ENCODE data around the gene CCSAP. TPM values are rescaled to one million over a fixed set of nuclear protein-coding genes. Genes with fewer than 3 reads are reported as not detected.

Gene CCSAP
- total and polyA plus RNA-seq, 2 of the 4 experiments (the other 2 are of a cell fraction) = 2.3 to 3.8 TPM

GRCh38 chr1:229309074-229309473 is 33.8 kb downstream of the CCSAP start:
- no peak overlapping the region for H3K14ac ChIP-seq (replicated peaks; ENCODE audit: low read depth, low read length)
- ChIA-PET CTCF (no interaction called here), POLR2A (ENCODE audit: unreplicated experiment) (no interaction called here)
- H3K79me1 ChIP-seq (ENCODE audit: low read depth in 1 of 2, low read length in 2 of 2) = peaks cover 0 to 3% of the 10 kb centered on the region in 2 experiments; a peak in 1 of 4 replicates
- H4K91ac ChIP-seq (ENCODE audit: insufficient read depth, low read depth, low read length) = no peak overlapping the region
- dilution Hi-C loops (cut with HindIII; ENCODE audit: low sequenced_read_pairs, unreplicated experiment) (no loop called here), in situ Hi-C loops (cut with MboI; ENCODE audit: low sequenced_read_pairs) (no loop called here), intact Hi-C loops (cut with micrococcal nuclease) (no loop called here)
- no TSS peak for BruUV-seq (replicated peaks)
- H3K9me3 ChIP-seq (ENCODE audit: control insufficient read depth, insufficient read depth, low read length) = no peaks in the 10 kb centered on the region
- H3K18ac ChIP-seq (ENCODE audit: low read depth, low read length) = no peak overlapping the region
- DNase-seq (no peak), ATAC-seq (ENCODE audit: low read depth) (no peak)
- no peaks in the 10 kb centered on the region for H4K20me1 ChIP-seq (ENCODE audit: insufficient read depth, low read length)
- no peak overlapping the region for H3K9ac ChIP-seq (ENCODE audit: low read depth, low read length)
- peaks cover 5% of the 10 kb centered on the region; the same call in 1 of the 2 replicates for H3K9me1 ChIP-seq (ENCODE audit: insufficient read depth, low read length)
- H3K23ac ChIP-seq (ENCODE audit: low read depth, low read length) = no peak overlapping the region
- H3K4me2 ChIP-seq (ENCODE audit: low read depth, low read length) = no peak overlapping the region
- WGBS, 2 experiments (ENCODE audit: extremely low coverage in 2 of 2, insufficient read length in 1 of 2) = no CpG with 5 or more reads among the region's 1 CpG
- H2BK120ac ChIP-seq (ENCODE audit: low read depth, low read length) = no peak overlapping the region
- H3K56ac ChIP-seq (ENCODE audit: extremely low read depth, insufficient read depth, low read length) = no peak overlapping the region
- H2AK9ac ChIP-seq (replicated peaks; ENCODE audit: low read depth, low read length, poor library complexity) = no peak overlapping the region
- H4K5ac ChIP-seq (ENCODE audit: low read depth, low read length) = no peak overlapping the region
- no peak overlapping the region for H2AFZ ChIP-seq (replicated peaks; ENCODE audit: low read length, poor library complexity)
- H3K4me3 ChIP-seq (ENCODE audit: insufficient read depth, low read depth, low read length) = no peak overlapping the region
- no peaks in the 10 kb centered on the region for H3K27me3 ChIP-seq (ENCODE audit: control insufficient read depth, insufficient read depth, low read length)
- H2BK5ac ChIP-seq (ENCODE audit: low read depth, low read length, poor library complexity, severe bottlenecking) = no peak overlapping the region
- H2BK15ac ChIP-seq (ENCODE audit: low read depth, low read length) = no peak overlapping the region
- H2BK20ac ChIP-seq (ENCODE audit: low read depth, low read length) = no peak overlapping the region
- TF ChIP-seq POLR2A (IDR thresholded peaks at IDR 0.05; ENCODE audit: low read depth, low read length) (no peak), USF2 (IDR thresholded peaks at IDR 0.05; ENCODE audit: low read depth, low read length) (no peak), MAZ (IDR thresholded peaks at IDR 0.05; ENCODE audit: borderline replicate concordance, low read depth, low read length) (no peak), NFE2L2 (IDR thresholded peaks at IDR 0.05; ENCODE audit: low read depth, low read length) (no peak)
- H3K27ac ChIP-seq (ENCODE audit: insufficient read depth, low read length) = no peak overlapping the region
- H3K36me3 ChIP-seq (ENCODE audit: control insufficient read depth, insufficient read depth, low read length) = peaks cover 30% of the 10 kb centered on the region
- no peak overlapping the region for H4K8ac ChIP-seq (ENCODE audit: low read depth in 2 of 2, low read length in 2 of 2)
- no peak overlapping the region for H2AK5ac ChIP-seq (ENCODE audit: low read depth, low read length)
- peaks cover 4% of the 10 kb centered on the region for H3K4me1 ChIP-seq (ENCODE audit: control insufficient read depth, insufficient read depth, low read length)
- H3K4ac ChIP-seq (ENCODE audit: low read depth, low read length) = no peak overlapping the region

Measured in IMR-90 (cell line).